HL-60 (cell line): ENCODE results near the gene ANKRD40.

Experiments used
- GABPA ChIP-seq: IDR thresholded peaks from 2 replicates; pipeline ENCODE4 v1.6.1; 2012; ENCODE audit warnings: low read depth
- POLR2AphosphoS5 ChIP-seq: IDR thresholded peaks from 2 replicates; pipeline ENCODE4 v1.6.1; 2012; ENCODE audit warnings: low read depth
- SPI1 ChIP-seq: IDR thresholded peaks from 2 replicates; pipeline ENCODE4 v1.6.1; 2012; ENCODE audit warnings: low read depth, mild to moderate bottlenecking, borderline replicate concordance
- TF ChIP-seq, protein P1 (sequence below): IDR thresholded peaks from one replicate; pipeline ENCODE4 v1.5.1; 2011; ENCODE audit warnings: low read length, control low read depth, inconsistent platforms; ENCODE audit not compliant: insufficient read depth
- TF ChIP-seq, protein P2 (sequence below): IDR thresholded peaks from 2 replicates; pipeline ENCODE4 v1.6.1; 2012; ENCODE audit warnings: low read depth; ENCODE audit not compliant: insufficient replicate concordance

DNA sequence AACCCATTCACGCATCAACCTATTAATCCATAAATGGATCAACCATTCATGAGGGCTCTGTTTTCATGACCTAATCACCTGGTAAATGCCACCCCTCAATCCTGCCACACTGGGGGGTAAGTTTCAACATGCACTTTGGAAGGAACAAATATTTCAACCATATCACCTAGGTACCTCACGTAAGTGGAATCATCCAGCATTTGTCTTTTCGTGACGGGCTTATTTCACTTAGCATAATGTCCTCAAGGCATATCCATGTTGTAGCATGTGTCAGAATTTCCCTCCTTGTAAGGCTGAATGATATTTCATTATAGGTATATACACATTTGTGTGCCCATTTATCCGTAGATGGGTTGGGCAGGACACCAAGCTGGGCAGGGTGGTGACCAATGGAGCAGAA, 35.6 kb downstream of the ANKRD40 start:
- TF ChIP-seq, protein P1, sequence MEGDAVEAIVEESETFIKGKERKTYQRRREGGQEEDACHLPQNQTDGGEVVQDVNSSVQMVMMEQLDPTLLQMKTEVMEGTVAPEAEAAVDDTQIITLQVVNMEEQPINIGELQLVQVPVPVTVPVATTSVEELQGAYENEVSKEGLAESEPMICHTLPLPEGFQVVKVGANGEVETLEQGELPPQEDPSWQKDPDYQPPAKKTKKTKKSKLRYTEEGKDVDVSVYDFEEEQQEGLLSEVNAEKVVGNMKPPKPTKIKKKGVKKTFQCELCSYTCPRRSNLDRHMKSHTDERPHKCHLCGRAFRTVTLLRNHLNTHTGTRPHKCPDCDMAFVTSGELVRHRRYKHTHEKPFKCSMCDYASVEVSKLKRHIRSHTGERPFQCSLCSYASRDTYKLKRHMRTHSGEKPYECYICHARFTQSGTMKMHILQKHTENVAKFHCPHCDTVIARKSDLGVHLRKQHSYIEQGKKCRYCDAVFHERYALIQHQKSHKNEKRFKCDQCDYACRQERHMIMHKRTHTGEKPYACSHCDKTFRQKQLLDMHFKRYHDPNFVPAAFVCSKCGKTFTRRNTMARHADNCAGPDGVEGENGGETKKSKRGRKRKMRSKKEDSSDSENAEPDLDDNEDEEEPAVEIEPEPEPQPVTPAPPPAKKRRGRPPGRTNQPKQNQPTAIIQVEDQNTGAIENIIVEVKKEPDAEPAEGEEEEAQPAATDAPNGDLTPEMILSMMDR, result no peak
- TF ChIP-seq GABPA (no peak), POLR2AphosphoS5 (no peak), SPI1 (no peak)
- TF ChIP-seq, protein P2, sequence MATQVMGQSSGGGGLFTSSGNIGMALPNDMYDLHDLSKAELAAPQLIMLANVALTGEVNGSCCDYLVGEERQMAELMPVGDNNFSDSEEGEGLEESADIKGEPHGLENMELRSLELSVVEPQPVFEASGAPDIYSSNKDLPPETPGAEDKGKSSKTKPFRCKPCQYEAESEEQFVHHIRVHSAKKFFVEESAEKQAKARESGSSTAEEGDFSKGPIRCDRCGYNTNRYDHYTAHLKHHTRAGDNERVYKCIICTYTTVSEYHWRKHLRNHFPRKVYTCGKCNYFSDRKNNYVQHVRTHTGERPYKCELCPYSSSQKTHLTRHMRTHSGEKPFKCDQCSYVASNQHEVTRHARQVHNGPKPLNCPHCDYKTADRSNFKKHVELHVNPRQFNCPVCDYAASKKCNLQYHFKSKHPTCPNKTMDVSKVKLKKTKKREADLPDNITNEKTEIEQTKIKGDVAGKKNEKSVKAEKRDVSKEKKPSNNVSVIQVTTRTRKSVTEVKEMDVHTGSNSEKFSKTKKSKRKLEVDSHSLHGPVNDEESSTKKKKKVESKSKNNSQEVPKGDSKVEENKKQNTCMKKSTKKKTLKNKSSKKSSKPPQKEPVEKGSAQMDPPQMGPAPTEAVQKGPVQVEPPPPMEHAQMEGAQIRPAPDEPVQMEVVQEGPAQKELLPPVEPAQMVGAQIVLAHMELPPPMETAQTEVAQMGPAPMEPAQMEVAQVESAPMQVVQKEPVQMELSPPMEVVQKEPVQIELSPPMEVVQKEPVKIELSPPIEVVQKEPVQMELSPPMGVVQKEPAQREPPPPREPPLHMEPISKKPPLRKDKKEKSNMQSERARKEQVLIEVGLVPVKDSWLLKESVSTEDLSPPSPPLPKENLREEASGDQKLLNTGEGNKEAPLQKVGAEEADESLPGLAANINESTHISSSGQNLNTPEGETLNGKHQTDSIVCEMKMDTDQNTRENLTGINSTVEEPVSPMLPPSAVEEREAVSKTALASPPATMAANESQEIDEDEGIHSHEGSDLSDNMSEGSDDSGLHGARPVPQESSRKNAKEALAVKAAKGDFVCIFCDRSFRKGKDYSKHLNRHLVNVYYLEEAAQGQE, result no peak
